K562 treated with DMSO at 1 percent for 24 hours (cell line): ENCODE measurements around the gene RBP4. TPM values are rescaled to one million over a fixed set of nuclear protein-coding genes. Genes with fewer than 3 reads are reported as not detected.

Source experiments
- total RNA-seq: library from RNA; unstranded; fragments of 300-600 nt; gene quantifications from 2 replicates; pipeline ENCODE4 v1.2.3, GENCODE V29; 2022; ENCODE audit warnings: low read depth; ENCODE audit not compliant: insufficient read depth

Gene RBP4
- not detected in 2 replicates for total RNA-seq

DNA sequence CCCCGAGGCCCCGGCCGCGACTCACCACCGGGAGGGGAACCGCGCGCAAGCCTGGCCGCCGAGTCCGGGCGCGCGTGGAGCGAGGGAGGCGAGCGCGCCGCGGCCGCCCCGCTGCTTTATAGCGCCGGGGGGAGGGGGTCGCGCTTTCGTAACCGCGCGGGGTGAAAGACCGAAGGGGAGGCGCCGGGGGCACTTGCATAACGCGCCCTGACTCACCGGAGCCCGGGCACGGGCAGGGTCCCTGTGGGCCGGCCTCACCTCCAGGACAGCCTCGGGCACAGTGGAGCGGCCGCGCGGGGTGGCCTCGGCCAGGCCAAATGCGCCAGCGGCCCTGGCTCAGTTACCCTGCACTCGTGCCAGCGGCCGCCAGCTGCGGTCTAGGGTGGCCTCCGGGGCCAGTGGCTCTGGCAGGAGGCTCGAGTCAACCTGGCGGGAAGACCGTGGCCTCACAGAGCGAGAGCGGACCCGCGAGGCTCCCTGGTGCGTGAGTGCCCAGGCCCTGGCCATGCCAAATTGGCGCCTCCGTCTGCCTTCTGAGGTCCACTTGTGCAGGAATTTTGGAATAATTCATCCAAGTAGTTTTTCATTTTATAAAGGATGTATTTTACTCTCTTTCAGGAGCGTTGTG, at the start of gene RBP4:
TSS of gene RBP4 (minus strand) at position 90 of the 628 bp plus-strand sequence. CDS start 207 bp downstream, outside the sequence.

DNA sequence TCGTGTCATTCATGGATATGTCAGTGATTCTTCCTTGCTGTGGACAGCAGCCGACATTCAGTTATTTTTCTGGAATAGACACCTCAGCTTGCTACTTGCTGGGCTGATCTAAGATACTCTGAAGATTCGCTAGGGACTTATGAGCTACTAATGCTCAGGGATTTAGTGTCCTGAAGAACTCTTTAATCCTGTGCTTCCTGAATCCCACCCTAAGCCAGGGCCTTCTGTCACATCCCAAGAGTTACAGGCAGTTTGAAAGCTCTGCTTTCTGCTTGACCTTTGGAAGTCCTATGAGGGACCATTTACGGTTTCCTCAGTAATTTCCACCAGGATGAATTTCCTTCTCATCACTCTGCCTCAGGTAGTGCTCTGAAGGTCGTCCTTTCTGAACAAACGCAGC, 11.3 kb upstream of the RBP4 start, which contains the start of gene PDE6C:
TSS of gene PDE6C (plus strand) at position 227 of the 400 bp plus-strand sequence. CDS start 189 bp downstream, outside the sequence.

DNA sequence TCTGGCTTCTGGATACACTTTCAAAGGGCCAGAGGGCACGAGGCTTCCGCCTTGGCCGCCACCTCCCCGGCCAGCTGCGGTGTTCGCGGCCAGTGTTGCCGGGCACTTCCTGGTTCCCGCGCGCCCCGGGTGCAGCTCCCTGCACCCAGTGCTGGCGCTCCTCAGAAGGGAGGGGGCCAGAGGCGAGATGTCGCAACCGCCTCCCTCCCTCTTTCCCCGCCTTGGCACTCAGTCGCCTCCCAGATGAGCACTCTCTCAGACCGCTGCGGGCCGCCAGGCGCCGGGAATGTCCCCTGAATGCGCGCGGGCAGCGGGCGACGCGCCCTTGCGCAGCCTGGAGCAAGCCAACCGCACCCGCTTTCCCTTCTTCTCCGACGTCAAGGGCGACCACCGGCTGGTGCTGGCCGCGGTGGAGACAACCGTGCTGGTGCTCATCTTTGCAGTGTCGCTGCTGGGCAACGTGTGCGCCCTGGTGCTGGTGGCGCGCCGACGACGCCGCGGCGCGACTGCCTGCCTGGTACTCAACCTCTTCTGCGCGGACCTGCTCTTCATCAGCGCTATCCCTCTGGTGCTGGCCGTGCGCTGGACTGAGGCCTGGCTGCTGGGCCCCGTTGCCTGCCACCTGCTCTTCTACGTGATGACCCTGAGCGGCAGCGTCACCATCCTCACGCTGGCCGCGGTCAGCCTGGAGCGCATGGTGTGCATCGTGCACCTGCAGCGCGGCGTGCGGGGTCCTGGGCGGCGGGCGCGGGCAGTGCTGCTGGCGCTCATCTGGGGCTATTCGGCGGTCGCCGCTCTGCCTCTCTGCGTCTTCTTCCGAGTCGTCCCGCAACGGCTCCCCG, 34.4 kb downstream of the RBP4 start, which contains the start of gene FFAR4:
TSS of gene FFAR4 (plus strand) at position 231 of the 842 bp plus-strand sequence. CDS start at position 287, 56 bp downstream.

Other genes with a start within 250 kb of the RBP4 start
- gene MYOF, start 118.9 kb downstream of the RBP4 start, total RNA-seq = not detected in 2 replicates
- 8.9 and 11.2 TPM in 2 replicates for gene CEP55, start 104.6 kb downstream of the RBP4 start, total RNA-seq
- gene FFAR4, start 34.6 kb downstream of the RBP4 start, total RNA-seq = not detected in 2 replicates
- not detected in 2 replicates for gene PDE6C, start 11.3 kb upstream of the RBP4 start, total RNA-seq
- 2.9 and 4.3 TPM in 2 replicates for gene FRA10AC1, start 101.4 kb upstream of the RBP4 start, total RNA-seq
- gene LGI1, start 156.7 kb upstream of the RBP4 start, total RNA-seq = not detected in 2 replicates